Progenitor cell of endocrine pancreas (in vitro differentiated cells): ENCODE results near the gene LIPK. TPM values are rescaled to one million over a fixed set of nuclear protein-coding genes. Genes with fewer than 3 reads are reported as not detected.
"Not testable (repeated sequence)": the region's sequence is repeated elsewhere in the genome, so short reads cannot be mapped to it uniquely, and the experiment has no call there.

Experiments
- DNase-seq: peaks from one replicate; pipeline ENCODE4 v3.0.0; 2021; ENCODE audit warnings: low spot score; ENCODE audit not compliant: unreplicated experiment
- H3K27ac Mint-ChIP-seq: 2 replicates; pipeline ENCODE4 v1.8.0; 2021; ENCODE audit warnings: mild to moderate bottlenecking, moderate library complexity, mixed read lengths
- H3K27me3 Mint-ChIP-seq: 2 replicates; pipeline ENCODE4 v1.8.0; 2021; ENCODE audit warnings: mixed read lengths
- H3K36me3 Mint-ChIP-seq: 2 replicates; pipeline ENCODE4 v1.8.0; 2022; ENCODE audit warnings: mixed read lengths; ENCODE audit not compliant: insufficient read depth
- H3K4me1 Mint-ChIP-seq: 2 replicates; pipeline ENCODE4 v1.8.0; 2021; ENCODE audit warnings: low read depth, mixed read lengths
- H3K4me3 Mint-ChIP-seq: 2 replicates; pipeline ENCODE4 v1.8.0; 2021; ENCODE audit warnings: low read depth, mild to moderate bottlenecking, moderate library complexity, mixed read lengths
- H3K9me3 Mint-ChIP-seq: 2 replicates; pipeline ENCODE4 v1.8.0; 2021; ENCODE audit warnings: low read depth, mixed read lengths
- total RNA-seq: library from RNA; stranded (reverse); gene quantifications from 2 replicates; pipeline ENCODE4 v1.2.1, GENCODE V29; 2021
- TF ChIP-seq, protein P1 (sequence below): fragments of 200-600 bp; sonication (generic); IDR thresholded peaks from one replicate; pipeline ENCODE4 v1.5.0; 2021; ENCODE audit warnings: antibody characterized with exemption, mild to moderate bottlenecking; ENCODE audit not compliant: unreplicated experiment

The LIPK gene
- total RNA-seq, 1 donor from 2014 or later: not detected

GRCh38 chr10:88661577-88661976 is 44.5 kb upstream of the LIPK start:
- peaks cover 7% of the 10 kb centered on the region for H3K27me3 Mint-ChIP-seq
- H3K36me3 Mint-ChIP-seq: no peaks in the 10 kb centered on the region
- H3K27ac Mint-ChIP-seq: no peak overlapping the region
- H3K4me3 Mint-ChIP-seq: no peak overlapping the region
- no peaks in the 10 kb centered on the region for H3K9me3 Mint-ChIP-seq
- DNase-seq: no peak
- TF ChIP-seq, protein P1, sequence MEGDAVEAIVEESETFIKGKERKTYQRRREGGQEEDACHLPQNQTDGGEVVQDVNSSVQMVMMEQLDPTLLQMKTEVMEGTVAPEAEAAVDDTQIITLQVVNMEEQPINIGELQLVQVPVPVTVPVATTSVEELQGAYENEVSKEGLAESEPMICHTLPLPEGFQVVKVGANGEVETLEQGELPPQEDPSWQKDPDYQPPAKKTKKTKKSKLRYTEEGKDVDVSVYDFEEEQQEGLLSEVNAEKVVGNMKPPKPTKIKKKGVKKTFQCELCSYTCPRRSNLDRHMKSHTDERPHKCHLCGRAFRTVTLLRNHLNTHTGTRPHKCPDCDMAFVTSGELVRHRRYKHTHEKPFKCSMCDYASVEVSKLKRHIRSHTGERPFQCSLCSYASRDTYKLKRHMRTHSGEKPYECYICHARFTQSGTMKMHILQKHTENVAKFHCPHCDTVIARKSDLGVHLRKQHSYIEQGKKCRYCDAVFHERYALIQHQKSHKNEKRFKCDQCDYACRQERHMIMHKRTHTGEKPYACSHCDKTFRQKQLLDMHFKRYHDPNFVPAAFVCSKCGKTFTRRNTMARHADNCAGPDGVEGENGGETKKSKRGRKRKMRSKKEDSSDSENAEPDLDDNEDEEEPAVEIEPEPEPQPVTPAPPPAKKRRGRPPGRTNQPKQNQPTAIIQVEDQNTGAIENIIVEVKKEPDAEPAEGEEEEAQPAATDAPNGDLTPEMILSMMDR: no peak
- H3K4me1 Mint-ChIP-seq: no peaks in the 10 kb centered on the region

GRCh38 chr10:88663153-88663552 is 42.9 kb upstream of the LIPK start:
- H3K4me1 Mint-ChIP-seq, DNase-seq, H3K36me3 Mint-ChIP-seq, H3K9me3 Mint-ChIP-seq, H3K27me3 Mint-ChIP-seq, H3K27ac Mint-ChIP-seq, H3K4me3 Mint-ChIP-seq: not testable (repeated sequence)

DNA sequence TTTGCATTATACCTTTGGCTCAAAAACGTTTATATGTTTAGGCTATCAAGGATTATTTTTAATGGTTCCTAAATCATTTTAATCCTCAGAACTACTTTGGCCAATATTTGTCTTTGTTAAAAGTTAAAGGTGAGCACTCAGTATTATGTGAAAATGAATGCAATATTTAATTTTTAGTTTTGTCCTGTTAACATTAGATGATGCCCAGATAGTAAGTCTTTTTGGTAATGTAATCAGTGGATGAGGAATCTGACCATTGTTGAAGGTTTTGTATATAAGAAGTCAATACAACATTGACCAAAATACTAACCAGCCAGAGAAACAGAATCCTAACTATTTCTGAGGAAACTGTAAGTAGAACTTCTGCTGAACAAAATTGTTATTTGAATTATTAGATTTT is 41.9 kb upstream of the LIPK start, which contains the start of gene LIPF:
LIPF (plus strand) TSS at position 301 of the 400 bp plus-strand sequence. CDS start 2,856 bp downstream, outside the sequence.
- no peaks in the 10 kb centered on the region for H3K4me1 Mint-ChIP-seq
- TF ChIP-seq, protein P1: no peak
- H3K9me3 Mint-ChIP-seq: no peaks in the 10 kb centered on the region
- H3K27me3 Mint-ChIP-seq: peaks cover 7% of the 10 kb centered on the region
- H3K27ac Mint-ChIP-seq: no peak within 1 kb of the TSS
- DNase-seq: no peak
- no peaks in the 10 kb centered on the region for H3K36me3 Mint-ChIP-seq
- H3K4me3 Mint-ChIP-seq: no peak within 1 kb of the TSS

DNA sequence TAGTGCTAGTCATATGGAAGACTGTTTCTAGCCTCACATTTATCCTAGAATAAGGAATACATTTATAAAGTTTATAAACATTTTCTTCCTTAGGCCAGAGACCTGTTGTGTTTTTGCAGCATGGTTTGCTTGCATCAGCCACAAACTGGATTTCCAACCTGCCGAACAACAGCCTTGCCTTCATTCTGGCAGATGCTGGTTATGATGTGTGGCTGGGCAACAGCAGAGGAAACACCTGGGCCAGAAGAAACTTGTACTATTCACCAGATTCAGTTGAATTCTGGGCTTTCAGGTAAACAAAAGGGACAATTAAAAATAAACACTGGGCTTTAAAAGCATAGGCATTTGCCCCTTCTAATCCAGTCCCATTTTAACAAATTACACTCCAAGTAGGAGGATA is 37.6 kb upstream of the LIPK start:
- Mint-ChIP-seq H3K36me3 (no peaks in the 10 kb centered on the region), H3K27me3 (no peaks in the 10 kb centered on the region), H3K4me3 (no peak overlapping the region), H3K27ac (no peak overlapping the region), H3K4me1 (no peaks in the 10 kb centered on the region), H3K9me3 (no peaks in the 10 kb centered on the region)
- DNase-seq: no peak
- TF ChIP-seq, protein P1: no peak

- TF ChIP-seq, protein P1: no peak
- no peaks in the 10 kb centered on the region for H3K9me3 Mint-ChIP-seq
- H3K27ac Mint-ChIP-seq: no peak overlapping the region
- no peak for DNase-seq
- H3K4me1 Mint-ChIP-seq: no peaks in the 10 kb centered on the region
- H3K4me3 Mint-ChIP-seq: no peak overlapping the region
- no peaks in the 10 kb centered on the region for H3K36me3 Mint-ChIP-seq
- no peaks in the 10 kb centered on the region for H3K27me3 Mint-ChIP-seq
Measured at GRCh38 chr10:88670497-88670896, 35.6 kb upstream of the LIPK start.

GRCh38 chr10:88672041-88672440 is 34.0 kb upstream of the LIPK start:
- Mint-ChIP-seq H3K36me3 (no peaks in the 10 kb centered on the region), H3K9me3 (no peaks in the 10 kb centered on the region)

More at GRCh38 chr10:88672041-88672440, 34.0 kb upstream of the LIPK start:
- no peak for DNase-seq
- H3K27me3 Mint-ChIP-seq: no peaks in the 10 kb centered on the region
- no peak overlapping the region for H3K27ac Mint-ChIP-seq
- no peaks in the 10 kb centered on the region for H3K4me1 Mint-ChIP-seq
- H3K4me3 Mint-ChIP-seq: no peak overlapping the region
- TF ChIP-seq, protein P1: no peak
